HEK293 (cell line): ENCODE results near the gene HSPG2.

Experiments
- CTCF ChIA-PET: fragments of 350-600 bp; formaldehyde crosslinking; extraction: SDS; loops from one replicate; lab custom pipeline; 2021; ENCODE audit warnings: antibody characterized with exemption; lab: Yijun Ruan, JAX
- POLR2A ChIA-PET: fragments of 300-600 bp; formaldehyde crosslinking; extraction: SDS; loops from one replicate; lab custom pipeline; 2020; ENCODE audit warnings: antibody characterized with exemption, inconsistent platforms; lab: Yijun Ruan, JAX
- H3K27ac ChIP-seq: fragments of 200-500 bp; sonication (Bioruptor generic); 2 replicates; pipeline ENCODE4 v1.5.1; 2014; ENCODE audit warnings: low read depth, low read length, control low read depth, inconsistent platforms; ENCODE audit errors: extremely low read depth
- H3K36me3 ChIP-seq, 2 experiments: fragments of 200-500 bp in 1 of 2; sonication (Bioruptor generic) in 1 of 2; 1 replicate in 1 of 2; 2 replicates in 1 of 2; pipeline ENCODE4 v1.5.1; 2014 to 2017; ENCODE audit warnings: inconsistent platforms in 2 of 2, low read length in 2 of 2; ENCODE audit not compliant: control insufficient read depth in 2 of 2, insufficient read depth in 1 of 2
- H3K4me1 ChIP-seq: fragments of 200-500 bp; sonication (Bioruptor generic); 2 replicates; pipeline ENCODE4 v1.5.1; 2014; ENCODE audit warnings: mild to moderate bottlenecking, low read length, inconsistent platforms; ENCODE audit not compliant: control insufficient read depth, insufficient read depth
- H3K4me3 ChIP-seq: 2 replicates; pipeline ENCODE4 v1.5.1; 2011; ENCODE audit warnings: low read depth, mild to moderate bottlenecking, control low read depth, low read length, moderate library complexity
- H3K9me3 ChIP-seq: fragments of 200-500 bp; sonication (Bioruptor generic); 2 replicates; pipeline ENCODE4 v1.5.1; 2014; ENCODE audit warnings: low read depth, low read length, inconsistent platforms; ENCODE audit not compliant: control insufficient read depth, insufficient read depth
- ATF2 ChIP-seq: fragments of 450-650 bp; formaldehyde crosslinking; IDR thresholded peaks from 2 replicates; pipeline ENCODE4 v1.5.1; 2016; ENCODE audit warnings: missing biosample characterization, missing genetic modification characterization, low read depth
- EGR2 ChIP-seq: fragments of 450-650 bp; formaldehyde crosslinking; IDR thresholded peaks from 2 replicates; pipeline ENCODE4 v1.5.1; 2016; ENCODE audit warnings: low read depth, missing biosample characterization, missing genetic modification characterization
- HOXA7 ChIP-seq: sonication (generic); formaldehyde crosslinking; IDR thresholded peaks from 2 replicates; pipeline ENCODE4 v1.8.1; 2022; ENCODE audit warnings: missing genetic modification reagents, borderline replicate concordance
- HOXC10 ChIP-seq: sonication (generic); formaldehyde crosslinking; IDR thresholded peaks from 2 replicates; pipeline ENCODE4 v1.8.1; 2023; ENCODE audit warnings: mild to moderate bottlenecking, missing genetic modification reagents
- KLF7 ChIP-seq: fragments of 450-650 bp; formaldehyde crosslinking; IDR thresholded peaks from 2 replicates; pipeline ENCODE4 v1.5.1; 2016; ENCODE audit warnings: missing biosample characterization, missing genetic modification characterization, borderline replicate concordance
- KLF9 ChIP-seq: fragments of 450-650 bp; formaldehyde crosslinking; IDR thresholded peaks from 2 replicates; pipeline ENCODE4 v1.5.1; 2016; ENCODE audit warnings: missing biosample characterization, missing genetic modification characterization, low read depth
- SP3 ChIP-seq: fragments of 450-650 bp; formaldehyde crosslinking; IDR thresholded peaks from 2 replicates; pipeline ENCODE4 v1.5.1; 2016; ENCODE audit warnings: missing biosample characterization, missing genetic modification characterization
- YY2 ChIP-seq: fragments of 450-650 bp; formaldehyde crosslinking; IDR thresholded peaks from 2 replicates; pipeline ENCODE4 v1.5.1; 2016; ENCODE audit warnings: missing biosample characterization, missing genetic modification characterization
- ZBTB20 ChIP-seq: fragments of 450-650 bp; formaldehyde crosslinking; IDR thresholded peaks from 2 replicates; pipeline ENCODE4 v1.5.1; 2016; ENCODE audit warnings: missing biosample characterization, missing genetic modification characterization
- ZEB2 ChIP-seq: fragments of 450-650 bp; formaldehyde crosslinking; IDR thresholded peaks from 2 replicates; pipeline ENCODE4 v1.5.1; 2016; ENCODE audit warnings: missing biosample characterization, missing genetic modification characterization
- ZFHX2 ChIP-seq: fragments of 450-650 bp; formaldehyde crosslinking; conservative IDR thresholded peaks from 2 replicates; pipeline ENCODE4 v1.5.1; 2016; ENCODE audit warnings: missing biosample characterization, missing genetic modification characterization
- ZFP3 ChIP-seq: fragments of 450-650 bp; formaldehyde crosslinking; IDR thresholded peaks from 2 replicates; pipeline ENCODE4 v1.5.1; 2016; ENCODE audit warnings: low read depth, missing biosample characterization, missing genetic modification characterization
- ZNF138 ChIP-seq: fragments of 450-650 bp; formaldehyde crosslinking; IDR thresholded peaks from 2 replicates; pipeline ENCODE4 v1.5.1; 2016; ENCODE audit warnings: missing biosample characterization, missing genetic modification characterization, borderline replicate concordance
- ZNF146 ChIP-seq: fragments of 450-650 bp; formaldehyde crosslinking; IDR thresholded peaks from 2 replicates; pipeline ENCODE4 v1.5.1; 2016; ENCODE audit warnings: missing biosample characterization, missing genetic modification characterization
- ZNF274 ChIP-seq, 2 experiments: fragments of 200-500 bp in 1 of 2; fragments of 450-650 bp in 1 of 2; sonication (Bioruptor generic) in 1 of 2; formaldehyde crosslinking in 1 of 2; IDR thresholded peaks; 2 replicates each; pipeline versions ENCODE4 v1.5.1 to v1.6.1; 2014 to 2016; ENCODE audit warnings: borderline replicate concordance in 1 of 2, inconsistent platforms in 1 of 2, low read length in 1 of 2, missing biosample characterization in 1 of 2, missing genetic modification characterization in 1 of 2
- ZNF394 ChIP-seq: fragments of 450-650 bp; formaldehyde crosslinking; IDR thresholded peaks from 2 replicates; pipeline ENCODE4 v1.5.1; 2016; ENCODE audit warnings: missing biosample characterization, missing genetic modification characterization, mild to moderate bottlenecking, moderate library complexity, borderline replicate concordance
- ZNF423 ChIP-seq: fragments of 450-650 bp; formaldehyde crosslinking; IDR thresholded peaks from 2 replicates; pipeline ENCODE4 v1.5.1; 2016; ENCODE audit warnings: missing biosample characterization, missing genetic modification characterization
- ZNF600 ChIP-seq: fragments of 450-650 bp; formaldehyde crosslinking; IDR thresholded peaks from 2 replicates; pipeline ENCODE4 v1.5.1; 2016; ENCODE audit warnings: missing biosample characterization, missing genetic modification characterization
- ZNF626 ChIP-seq: fragments of 450-650 bp; sonication (Bioruptor Pico); formaldehyde crosslinking; IDR thresholded peaks from 2 replicates; pipeline ENCODE4 v1.5.1; 2018; ENCODE audit warnings: missing biosample characterization, missing genetic modification characterization, inconsistent platforms
- ZNF658 ChIP-seq: fragments of 450-650 bp; formaldehyde crosslinking; IDR thresholded peaks from 2 replicates; pipeline ENCODE4; 2016; ENCODE audit warnings: missing biosample characterization, missing genetic modification characterization
- ZNF747 ChIP-seq: fragments of 450-650 bp; formaldehyde crosslinking; IDR thresholded peaks from 2 replicates; pipeline ENCODE4 v1.5.1; 2016; ENCODE audit warnings: missing biosample characterization, missing genetic modification characterization
- ZNF792 ChIP-seq: fragments of 450-650 bp; formaldehyde crosslinking; IDR thresholded peaks from 2 replicates; pipeline ENCODE4 v1.5.1; 2016; ENCODE audit warnings: missing biosample characterization, missing genetic modification characterization
- ZSCAN30 ChIP-seq: fragments of 450-650 bp; IDR thresholded peaks from 2 replicates; pipeline ENCODE4 v1.5.1; 2018; ENCODE audit warnings: missing biosample characterization, mild to moderate bottlenecking, missing genetic modification characterization, moderate library complexity
- TF ChIP-seq, protein P1 (sequence below): fragments of 450-650 bp; formaldehyde crosslinking; IDR thresholded peaks from 2 replicates; pipeline ENCODE4 v1.5.1; 2016; ENCODE audit warnings: missing biosample characterization, missing genetic modification characterization

HSPG2 gene

DNA sequence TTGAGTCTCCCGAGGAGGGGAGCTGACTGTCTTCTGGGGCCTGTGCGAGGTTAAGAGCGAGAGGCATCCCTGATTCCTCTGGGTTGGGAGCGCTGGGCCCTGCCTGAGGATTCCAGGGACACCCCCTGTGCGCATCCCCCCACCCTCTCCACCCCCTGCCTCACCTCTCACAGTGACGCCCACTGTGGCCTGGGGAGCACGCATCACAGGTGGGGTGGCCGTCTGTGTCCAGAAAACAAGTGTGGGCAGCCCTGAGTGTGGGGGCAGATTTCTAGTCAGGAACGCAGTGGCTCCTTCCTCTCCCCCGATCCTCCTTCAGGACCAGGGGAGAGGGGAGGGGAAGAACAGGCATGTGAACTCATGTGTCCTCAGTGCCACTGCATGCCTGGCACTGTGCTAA lies 63.3 kb downstream of the HSPG2 start:
- Histone ChIP-seq H3K9me3 (no peaks in the 10 kb centered on the region), H3K4me1 (no peaks in the 10 kb centered on the region), H3K36me3 (peaks cover 0 to 59% of the 10 kb centered on the region in 2 experiments; a peak in 1 of 3 replicates), H3K27ac (no peak overlapping the region), H3K4me3 (no peak overlapping the region)
- TF ChIP-seq EGR2 (tag by site-specific recombination), result peak; percentile 75
- TF ChIP-seq SP3 (tag by site-specific recombination), result no peak
- TF ChIP-seq, protein P1, sequence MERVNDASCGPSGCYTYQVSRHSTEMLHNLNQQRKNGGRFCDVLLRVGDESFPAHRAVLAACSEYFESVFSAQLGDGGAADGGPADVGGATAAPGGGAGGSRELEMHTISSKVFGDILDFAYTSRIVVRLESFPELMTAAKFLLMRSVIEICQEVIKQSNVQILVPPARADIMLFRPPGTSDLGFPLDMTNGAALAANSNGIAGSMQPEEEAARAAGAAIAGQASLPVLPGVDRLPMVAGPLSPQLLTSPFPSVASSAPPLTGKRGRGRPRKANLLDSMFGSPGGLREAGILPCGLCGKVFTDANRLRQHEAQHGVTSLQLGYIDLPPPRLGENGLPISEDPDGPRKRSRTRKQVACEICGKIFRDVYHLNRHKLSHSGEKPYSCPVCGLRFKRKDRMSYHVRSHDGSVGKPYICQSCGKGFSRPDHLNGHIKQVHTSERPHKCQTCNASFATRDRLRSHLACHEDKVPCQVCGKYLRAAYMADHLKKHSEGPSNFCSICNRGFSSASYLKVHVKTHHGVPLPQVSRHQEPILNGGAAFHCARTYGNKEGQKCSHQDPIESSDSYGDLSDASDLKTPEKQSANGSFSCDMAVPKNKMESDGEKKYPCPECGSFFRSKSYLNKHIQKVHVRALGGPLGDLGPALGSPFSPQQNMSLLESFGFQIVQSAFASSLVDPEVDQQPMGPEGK (tag by site-specific recombination), result no peak
- TF ChIP-seq ZNF274 (IDR thresholded peaks at IDR 0.05; ENCODE audit: low read length), result no peak
- TF ChIP-seq ZNF274 (tag by site-specific recombination; IDR thresholded peaks at IDR 0.05; ENCODE audit: borderline replicate concordance), result no peak
- peak; percentile 57 for TF ChIP-seq ZFHX2 (tag by site-specific recombination)
- TF ChIP-seq ZNF658 (tag by site-specific recombination), result no peak
- POLR2A ChIA-PET, result no interaction called here
- CTCF ChIA-PET, result no interaction called here

GRCh38 chr1:21873174-21873573 lies 63.9 kb downstream of the HSPG2 start:
- H3K36me3 ChIP-seq, result peaks cover 0 to 55% of the 10 kb centered on the region in 2 experiments; a peak in 1 of 3 replicates
- H3K4me1 ChIP-seq, result no peaks in the 10 kb centered on the region
- H3K4me3 ChIP-seq, result no peak overlapping the region
- POLR2A ChIA-PET, result no interaction called here
- no peaks in the 10 kb centered on the region for H3K9me3 ChIP-seq
- no peak overlapping the region for H3K27ac ChIP-seq
- no peak for TF ChIP-seq ZNF423 (tag by site-specific recombination)
- TF ChIP-seq YY2 (tag by site-specific recombination), result no peak
- TF ChIP-seq ZNF600 (tag by site-specific recombination), result no peak
- TF ChIP-seq ZNF138 (tag by site-specific recombination), result no peak
- no peak for TF ChIP-seq KLF9 (tag by site-specific recombination)
- no peak for TF ChIP-seq ZSCAN30
- TF ChIP-seq ZNF747 (tag by site-specific recombination), result no peak
- no peak for TF ChIP-seq ATF2 (tag by site-specific recombination)
- TF ChIP-seq ZFP3 (tag by site-specific recombination), result no peak
- no peak for TF ChIP-seq ZEB2 (tag by site-specific recombination)
- no peak for TF ChIP-seq ZBTB20 (tag by site-specific recombination)
- no peak for TF ChIP-seq HOXC10 (CRISPR knock-in tag)
- no peak for TF ChIP-seq HOXA7 (CRISPR knock-in tag)
- TF ChIP-seq ZNF626 (tag by site-specific recombination), result no peak
- no peak for TF ChIP-seq ZNF792
- no peak for TF ChIP-seq ZNF146 (tag by site-specific recombination)
- no peak for TF ChIP-seq KLF7 (tag by site-specific recombination)
- TF ChIP-seq ZNF394, result no peak
- CTCF ChIA-PET, result no interaction called here
